ENCODE results near the gene PDCD4. TPM values are rescaled to one million over a fixed set of nuclear protein-coding genes. Genes with fewer than 3 reads are reported as not detected.

PDCD4 gene
- total and polyA plus RNA-seq, 9 of the 15 experiments (the other 6 are each of a cell fraction or from before 2014, with no cell fraction given) = 12.9 to 44.1 (median 33.7) TPM

DNA sequence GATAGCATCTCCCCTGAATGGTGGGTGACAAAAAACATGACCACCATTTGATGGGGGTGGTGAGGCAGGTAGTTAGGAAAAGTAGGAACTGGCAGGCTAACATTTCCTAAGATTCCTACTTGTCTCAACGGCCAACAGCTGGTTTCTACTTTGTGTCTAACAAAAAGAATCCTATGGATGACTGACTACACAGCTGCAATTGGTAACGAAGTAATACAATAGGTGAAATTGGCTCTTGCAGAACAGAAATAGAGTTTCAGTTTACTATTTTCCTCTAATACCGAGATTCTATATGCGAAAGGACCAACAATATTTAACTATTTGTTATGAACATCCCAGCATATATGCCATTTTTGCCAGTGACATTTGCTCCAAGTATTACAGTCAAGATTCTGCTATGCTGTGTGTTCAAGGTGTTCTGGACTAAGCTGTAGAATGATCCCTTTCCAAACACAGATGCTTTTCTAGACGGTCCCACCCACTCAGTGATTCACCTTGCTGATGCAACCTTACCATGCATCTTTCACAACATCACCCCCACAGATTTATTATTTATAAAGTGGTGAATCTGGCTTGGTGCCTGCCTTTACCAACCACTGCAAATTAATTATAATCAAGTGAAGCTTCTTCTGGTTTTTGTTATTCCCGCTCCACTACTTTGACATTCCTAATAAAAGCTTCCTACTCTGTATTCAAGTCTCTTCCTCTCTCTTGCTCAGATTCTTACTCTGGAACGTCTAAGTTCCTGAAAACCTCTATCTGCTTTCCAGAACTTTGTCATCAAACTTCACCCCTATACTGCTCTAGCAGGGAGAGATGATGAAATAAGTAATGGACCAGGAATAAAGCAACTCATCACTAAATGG is 30.5 kb downstream of the PDCD4 start (continued):
- TF ChIP-seq JUND (IDR thresholded peaks at IDR 0.05; ENCODE audit: borderline replicate concordance, low read depth, low read length) (peak; percentile 69; the same call in 1 of the 2 replicates), JUND (tag; IDR thresholded peaks at IDR 0.05; ENCODE audit: borderline replicate concordance, low read depth, low read length) (no peak; the same call in 2 of the 3 replicates), FOSL1 (tag; conservative IDR thresholded peaks at IDR 0.05) (peak; percentile 75), ZEB2 (IDR thresholded peaks at IDR 0.05) (peak; percentile 38; the same call in 1 of the 2 replicates), ARNT (IDR thresholded peaks at IDR 0.05) (peak in 1 of 2 experiments; percentile 61; a peak in 1 of 4 replicates), EP400 (IDR thresholded peaks at IDR 0.05) (0 out of 2 replicates have a peak, but pooled peaks have one; percentile 22), CEBPG (CRISPR knock-in tag; IDR thresholded peaks at IDR 0.05) (peak; percentile 85), CEBPG (tag; conservative IDR thresholded peaks at IDR 0.05 in 1 of 2, IDR thresholded peaks at IDR 0.05 in 1 of 2) (peak; percentile 74 to 95), RBBP5 (IDR thresholded peaks at IDR 0.05; ENCODE audit: borderline replicate concordance, insufficient read depth, low read length, poor library complexity, severe bottlenecking) (no peak)
